Measurements from ENCODE around the gene EIF4A3. TPM values are rescaled to one million over a fixed set of nuclear protein-coding genes. Genes with fewer than 3 reads are reported as not detected.
A peak's percentile ranks its signal among the peaks of the same experiment; 100 is the strongest.

The EIF4A3 gene
- total and polyA plus RNA-seq, 4 donors: 29.0 to 35.1 (median 33.4) TPM

DNA sequence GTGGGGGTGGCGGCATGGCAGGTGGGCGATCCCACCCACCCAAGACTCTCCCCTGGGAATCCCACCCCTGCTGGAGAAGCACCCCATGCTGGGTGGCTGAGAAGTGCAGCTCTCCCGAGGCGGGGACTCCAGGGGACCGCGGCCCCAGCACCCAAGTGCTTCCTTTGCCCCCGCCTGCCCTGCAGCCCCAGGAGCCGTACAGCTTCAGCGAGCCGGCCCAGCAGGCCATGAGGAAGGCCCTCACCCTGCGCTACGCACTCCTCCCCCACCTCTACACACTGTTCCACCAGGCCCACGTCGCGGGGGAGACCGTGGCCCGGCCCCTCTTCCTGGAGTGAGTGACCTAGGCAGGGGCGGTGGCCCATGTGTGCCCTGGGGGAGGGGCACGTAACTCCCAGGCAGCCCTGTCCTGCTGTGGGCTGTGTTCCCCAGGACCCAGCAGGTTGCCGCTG is 33.9 kb downstream of the EIF4A3 start:
- TF ChIP-seq, protein P1, sequence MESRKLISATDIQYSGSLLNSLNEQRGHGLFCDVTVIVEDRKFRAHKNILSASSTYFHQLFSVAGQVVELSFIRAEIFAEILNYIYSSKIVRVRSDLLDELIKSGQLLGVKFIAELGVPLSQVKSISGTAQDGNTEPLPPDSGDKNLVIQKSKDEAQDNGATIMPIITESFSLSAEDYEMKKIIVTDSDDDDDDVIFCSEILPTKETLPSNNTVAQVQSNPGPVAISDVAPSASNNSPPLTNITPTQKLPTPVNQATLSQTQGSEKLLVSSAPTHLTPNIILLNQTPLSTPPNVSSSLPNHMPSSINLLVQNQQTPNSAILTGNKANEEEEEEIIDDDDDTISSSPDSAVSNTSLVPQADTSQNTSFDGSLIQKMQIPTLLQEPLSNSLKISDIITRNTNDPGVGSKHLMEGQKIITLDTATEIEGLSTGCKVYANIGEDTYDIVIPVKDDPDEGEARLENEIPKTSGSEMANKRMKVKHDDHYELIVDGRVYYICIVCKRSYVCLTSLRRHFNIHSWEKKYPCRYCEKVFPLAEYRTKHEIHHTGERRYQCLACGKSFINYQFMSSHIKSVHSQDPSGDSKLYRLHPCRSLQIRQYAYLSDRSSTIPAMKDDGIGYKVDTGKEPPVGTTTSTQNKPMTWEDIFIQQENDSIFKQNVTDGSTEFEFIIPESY (IDR thresholded peaks at IDR 0.05): no peak
- TF ChIP-seq, protein P2, sequence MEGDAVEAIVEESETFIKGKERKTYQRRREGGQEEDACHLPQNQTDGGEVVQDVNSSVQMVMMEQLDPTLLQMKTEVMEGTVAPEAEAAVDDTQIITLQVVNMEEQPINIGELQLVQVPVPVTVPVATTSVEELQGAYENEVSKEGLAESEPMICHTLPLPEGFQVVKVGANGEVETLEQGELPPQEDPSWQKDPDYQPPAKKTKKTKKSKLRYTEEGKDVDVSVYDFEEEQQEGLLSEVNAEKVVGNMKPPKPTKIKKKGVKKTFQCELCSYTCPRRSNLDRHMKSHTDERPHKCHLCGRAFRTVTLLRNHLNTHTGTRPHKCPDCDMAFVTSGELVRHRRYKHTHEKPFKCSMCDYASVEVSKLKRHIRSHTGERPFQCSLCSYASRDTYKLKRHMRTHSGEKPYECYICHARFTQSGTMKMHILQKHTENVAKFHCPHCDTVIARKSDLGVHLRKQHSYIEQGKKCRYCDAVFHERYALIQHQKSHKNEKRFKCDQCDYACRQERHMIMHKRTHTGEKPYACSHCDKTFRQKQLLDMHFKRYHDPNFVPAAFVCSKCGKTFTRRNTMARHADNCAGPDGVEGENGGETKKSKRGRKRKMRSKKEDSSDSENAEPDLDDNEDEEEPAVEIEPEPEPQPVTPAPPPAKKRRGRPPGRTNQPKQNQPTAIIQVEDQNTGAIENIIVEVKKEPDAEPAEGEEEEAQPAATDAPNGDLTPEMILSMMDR (IDR thresholded peaks at IDR 0.05; ENCODE audit: low read depth, low read length, missing input control): no peak
- TF ChIP-seq, protein P3, sequence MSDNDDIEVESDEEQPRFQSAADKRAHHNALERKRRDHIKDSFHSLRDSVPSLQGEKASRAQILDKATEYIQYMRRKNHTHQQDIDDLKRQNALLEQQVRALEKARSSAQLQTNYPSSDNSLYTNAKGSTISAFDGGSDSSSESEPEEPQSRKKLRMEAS (IDR thresholded peaks at IDR 0.05): no peak
- TF ChIP-seq RAD21 (IDR thresholded peaks at IDR 0.05) (no peak), YY1 (IDR thresholded peaks at IDR 0.05) (no peak), EGR1 (IDR thresholded peaks at IDR 0.05; ENCODE audit: low read depth in 2 of 2) (no peak), FOXA2 (IDR thresholded peaks at IDR 0.05) (no peak), HNF4G (IDR thresholded peaks at IDR 0.05) (no peak)
- TF ChIP-seq, protein P4, sequence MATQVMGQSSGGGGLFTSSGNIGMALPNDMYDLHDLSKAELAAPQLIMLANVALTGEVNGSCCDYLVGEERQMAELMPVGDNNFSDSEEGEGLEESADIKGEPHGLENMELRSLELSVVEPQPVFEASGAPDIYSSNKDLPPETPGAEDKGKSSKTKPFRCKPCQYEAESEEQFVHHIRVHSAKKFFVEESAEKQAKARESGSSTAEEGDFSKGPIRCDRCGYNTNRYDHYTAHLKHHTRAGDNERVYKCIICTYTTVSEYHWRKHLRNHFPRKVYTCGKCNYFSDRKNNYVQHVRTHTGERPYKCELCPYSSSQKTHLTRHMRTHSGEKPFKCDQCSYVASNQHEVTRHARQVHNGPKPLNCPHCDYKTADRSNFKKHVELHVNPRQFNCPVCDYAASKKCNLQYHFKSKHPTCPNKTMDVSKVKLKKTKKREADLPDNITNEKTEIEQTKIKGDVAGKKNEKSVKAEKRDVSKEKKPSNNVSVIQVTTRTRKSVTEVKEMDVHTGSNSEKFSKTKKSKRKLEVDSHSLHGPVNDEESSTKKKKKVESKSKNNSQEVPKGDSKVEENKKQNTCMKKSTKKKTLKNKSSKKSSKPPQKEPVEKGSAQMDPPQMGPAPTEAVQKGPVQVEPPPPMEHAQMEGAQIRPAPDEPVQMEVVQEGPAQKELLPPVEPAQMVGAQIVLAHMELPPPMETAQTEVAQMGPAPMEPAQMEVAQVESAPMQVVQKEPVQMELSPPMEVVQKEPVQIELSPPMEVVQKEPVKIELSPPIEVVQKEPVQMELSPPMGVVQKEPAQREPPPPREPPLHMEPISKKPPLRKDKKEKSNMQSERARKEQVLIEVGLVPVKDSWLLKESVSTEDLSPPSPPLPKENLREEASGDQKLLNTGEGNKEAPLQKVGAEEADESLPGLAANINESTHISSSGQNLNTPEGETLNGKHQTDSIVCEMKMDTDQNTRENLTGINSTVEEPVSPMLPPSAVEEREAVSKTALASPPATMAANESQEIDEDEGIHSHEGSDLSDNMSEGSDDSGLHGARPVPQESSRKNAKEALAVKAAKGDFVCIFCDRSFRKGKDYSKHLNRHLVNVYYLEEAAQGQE (IDR thresholded peaks at IDR 0.05): no peak
- peak; percentile 28 for DNase-seq (ENCODE audit: low spot score)
- Histone ChIP-seq H3K4me3 (ENCODE audit: low read depth in 1 of 3, low read length in 3 of 3) (no peak overlapping the region), H3K27me3 (ENCODE audit: control insufficient read depth in 4 of 4, insufficient read depth in 4 of 4, low read length in 3 of 4) (no peaks in the 10 kb centered on the region), H3K36me3 (ENCODE audit: control insufficient read depth in 4 of 4, insufficient read depth in 3 of 4, low read depth in 1 of 4, low read length in 3 of 4) (peaks cover 2 to 3% (median 2%) of the 10 kb centered on the region in 4 donors), H3K9ac (ENCODE audit: low read depth in 1 of 2, low read length in 2 of 2) (no peak overlapping the region), H3K4me1 (ENCODE audit: control insufficient read depth in 4 of 4, insufficient read depth in 4 of 4, low read length in 3 of 4) (no peaks in the 10 kb centered on the region), H3K27ac (ENCODE audit: low read depth in 1 of 2, low read length in 2 of 2) (no peak overlapping the region), H3K9me3 (ENCODE audit: control insufficient read depth in 4 of 4, low read length in 3 of 4) (no peaks in the 10 kb centered on the region)
- 94% methylated on average over 20 of the region's 20 CpGs for WGBS

DNA sequence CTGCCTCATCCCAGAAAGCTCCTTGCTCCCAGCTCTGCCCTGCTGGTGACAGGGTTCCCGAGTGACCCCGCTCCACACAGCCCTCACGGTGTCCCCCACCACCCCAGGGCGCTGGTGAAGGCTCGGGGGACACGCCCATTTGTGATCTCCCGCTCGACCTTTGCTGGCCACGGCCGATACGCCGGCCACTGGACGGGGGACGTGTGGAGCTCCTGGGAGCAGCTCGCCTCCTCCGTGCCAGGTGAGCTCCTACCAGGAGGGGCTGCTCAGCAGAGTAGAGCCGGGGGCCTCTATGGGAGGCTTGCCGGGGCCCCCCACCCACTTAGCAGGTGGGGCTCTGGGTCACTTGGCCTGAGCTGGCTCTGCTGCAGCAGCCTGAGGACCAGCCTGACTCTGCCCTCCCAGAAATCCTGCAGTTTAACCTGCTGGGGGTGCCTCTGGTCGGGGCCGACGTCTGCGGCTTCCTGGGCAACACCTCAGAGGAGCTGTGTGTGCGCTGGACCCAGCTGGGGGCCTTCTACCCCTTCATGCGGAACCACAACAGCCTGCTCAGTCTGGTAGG is 34.4 kb downstream of the EIF4A3 start:
- no peaks in the 10 kb centered on the region for H3K27me3 ChIP-seq (ENCODE audit: control insufficient read depth in 4 of 4, insufficient read depth in 4 of 4, low read length in 3 of 4)
- peaks cover 0 to 3% (median 2%) of the 10 kb centered on the region in 4 donors for H3K36me3 ChIP-seq (ENCODE audit: control insufficient read depth in 4 of 4, insufficient read depth in 3 of 4, low read depth in 1 of 4, low read length in 3 of 4)
- H3K27ac ChIP-seq (ENCODE audit: low read depth in 1 of 2, low read length in 2 of 2): no peak overlapping the region
- H3K4me1 ChIP-seq (ENCODE audit: control insufficient read depth in 4 of 4, insufficient read depth in 4 of 4, low read length in 3 of 4): no peaks in the 10 kb centered on the region
- H3K4me3 ChIP-seq (ENCODE audit: low read depth in 1 of 3, low read length in 3 of 3): no peak overlapping the region
- H3K9me3 ChIP-seq (ENCODE audit: control insufficient read depth in 4 of 4, low read length in 3 of 4): no peaks in the 10 kb centered on the region
- no peak for DNase-seq (ENCODE audit: low spot score)
- no peak overlapping the region for H3K9ac ChIP-seq (ENCODE audit: low read depth in 1 of 2, low read length in 2 of 2)
- no peak for TF ChIP-seq JUND (IDR thresholded peaks at IDR 0.05)
- TF ChIP-seq, protein P2 (IDR thresholded peaks at IDR 0.05; ENCODE audit: low read depth, low read length, missing input control): no peak
- no peak for TF ChIP-seq RXRA (IDR thresholded peaks at IDR 0.05)
- no peak for TF ChIP-seq GABPA (IDR thresholded peaks at IDR 0.05 in 1 of 2, conservative IDR thresholded peaks at IDR 0.05 in 1 of 2)
- TF ChIP-seq, protein P5, sequence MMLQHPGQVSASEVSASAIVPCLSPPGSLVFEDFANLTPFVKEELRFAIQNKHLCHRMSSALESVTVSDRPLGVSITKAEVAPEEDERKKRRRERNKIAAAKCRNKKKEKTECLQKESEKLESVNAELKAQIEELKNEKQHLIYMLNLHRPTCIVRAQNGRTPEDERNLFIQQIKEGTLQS (IDR thresholded peaks at IDR 0.05): no peak
- 94% methylated on average over 24 of the region's 24 CpGs for WGBS

Data from liver (tissue), 9 donors.